Endothelial cell of umbilical vein (primary cell): ENCODE measurements around the gene DUSP22. TPM values are rescaled to one million over a fixed set of nuclear protein-coding genes. Genes with fewer than 3 reads are reported as not detected.

Experiments used
- BruUV-seq: library from RNA; stranded (reverse); fragments of 400-500 nt; replicated peaks from 2 replicates; lab custom pipeline; 2021; lab: Mats Ljungman, UMichigan
- CTCF ChIA-PET: fragments of 300-600, 350-600 bp; sonication (Branson Sonifier 250); formaldehyde crosslinking; loops from one replicate; lab custom pipeline; 2021; ENCODE audit warnings: antibody characterized with exemption, inconsistent platforms; lab: Charles Lee
- POLR2A ChIA-PET: fragments of 300-600, 350-600 bp; sonication (Branson Sonifier 250); formaldehyde crosslinking; loops from one replicate; lab custom pipeline; 2021; ENCODE audit warnings: antibody characterized with exemption, inconsistent platforms; lab: Charles Lee
- DNase-seq: peaks from one replicate; pipeline ENCODE4 v3.0.0-alpha.2; 2011; ENCODE audit warnings: low read depth, low spot score
- FAIRE-seq: peaks from 2 replicates; lab custom pipeline; 2011; peaks lifted over from hg19 to GRCh38; lab: Jason Lieb, UNC
- H2AFZ ChIP-seq: 2 replicates; pipeline ENCODE4 v1.6.0; 2012; ENCODE audit warnings: low read depth, low read length, control low read depth, inconsistent platforms
- H3K27ac ChIP-seq: 2 replicates; pipeline ENCODE4 v1.5.1; 2011; ENCODE audit warnings: low read depth, mild to moderate bottlenecking, control low read depth, low read length, moderate library complexity; ENCODE audit not compliant: insufficient read depth
- H3K27me3 ChIP-seq, 2 experiments: 2 replicates each; pipeline versions ENCODE4 v1.6.0 to v1.6.1; 2011; ENCODE audit warnings: low read length in 2 of 2, mixed read lengths in 1 of 2; ENCODE audit not compliant: control insufficient read depth in 2 of 2, insufficient read depth in 2 of 2
- H3K36me3 ChIP-seq, 2 experiments: 2 replicates in 1 of 2; 3 replicates in 1 of 2; pipeline ENCODE4 v1.5.1; 2011; ENCODE audit warnings: low read length in 2 of 2, mild to moderate bottlenecking in 1 of 2, moderate library complexity in 1 of 2; ENCODE audit not compliant: control insufficient read depth in 2 of 2, insufficient read depth in 2 of 2; ENCODE audit errors: extremely low read depth in 1 of 2
- H3K4me1 ChIP-seq: 3 replicates; pipeline ENCODE4 v1.5.1; 2011; ENCODE audit warnings: mild to moderate bottlenecking, low read length; ENCODE audit not compliant: control insufficient read depth, insufficient read depth; ENCODE audit errors: extremely low read depth
- H3K4me2 ChIP-seq: 2 replicates; pipeline ENCODE4 v1.6.1; 2011; ENCODE audit warnings: low read length, control low read depth, mixed read lengths; ENCODE audit not compliant: insufficient read depth
- H3K4me3 ChIP-seq, 3 experiments: fragments of 200-600 bp in 1 of 3; sonication (generic), shearing (Covaris generic) in 1 of 3; replicated peaks in 1 of 3; 2 replicates each; pipeline ENCODE4 v1.5.1; 2011 to 2016; ENCODE audit warnings: control low read depth in 3 of 3, low read length in 3 of 3, mild to moderate bottlenecking in 2 of 3, inconsistent platforms in 1 of 3, low read depth in 1 of 3, moderate library complexity in 1 of 3; ENCODE audit not compliant: insufficient read depth in 1 of 3
- H3K79me2 ChIP-seq: 2 replicates; pipeline ENCODE4 v1.6.0; 2012; ENCODE audit warnings: low read length, inconsistent platforms; ENCODE audit not compliant: control insufficient read depth, insufficient read depth
- H3K9ac ChIP-seq: replicated peaks from 2 replicates; pipeline ENCODE3; 2011; ENCODE audit warnings: low read length, control low read depth; ENCODE audit not compliant: insufficient read depth; ENCODE audit errors: extremely low read depth
- H3K9me1 ChIP-seq: replicated peaks from 3 replicates; pipeline ENCODE4 v1.6.0; 2011; ENCODE audit warnings: mild to moderate bottlenecking, low read length; ENCODE audit not compliant: control insufficient read depth, insufficient read depth; ENCODE audit errors: extremely low read depth
- H3K9me3 ChIP-seq: replicated peaks from 2 replicates; pipeline ENCODE4 v1.5.1; 2012; ENCODE audit warnings: low read length, inconsistent platforms; ENCODE audit not compliant: control insufficient read depth, insufficient read depth
- H4K20me1 ChIP-seq: replicated peaks from 2 replicates; pipeline ENCODE3; 2011; ENCODE audit warnings: mild to moderate bottlenecking, low read length; ENCODE audit not compliant: control insufficient read depth, insufficient read depth; ENCODE audit errors: extremely low read depth
- CTCF ChIP-seq, 2 donors: IDR thresholded peaks; 1 replicate in 1 of 2; 2 replicates in 1 of 2; pipeline ENCODE4 v1.5.1; 2011; ENCODE audit warnings: low read length in 2 of 2, mild to moderate bottlenecking in 2 of 2, moderate library complexity in 2 of 2, control low read depth in 1 of 2, inconsistent platforms in 1 of 2, low read depth in 1 of 2; ENCODE audit not compliant: insufficient read depth in 1 of 2; ENCODE audit errors: extremely low read depth in 1 of 2
- EZH2 ChIP-seq: IDR thresholded peaks from 2 replicates; pipeline ENCODE4 v1.6.1; 2012; ENCODE audit warnings: borderline replicate concordance, low read depth, mild to moderate bottlenecking, moderate library complexity, low read length, inconsistent platforms; ENCODE audit not compliant: severe bottlenecking
- FOS ChIP-seq: IDR thresholded peaks from 2 replicates; pipeline ENCODE4 v1.6.1; 2011; ENCODE audit warnings: mild to moderate bottlenecking, low read length, moderate library complexity, borderline replicate concordance; ENCODE audit not compliant: insufficient read depth
- GATA2 ChIP-seq: IDR thresholded peaks from 2 replicates; pipeline ENCODE4 v1.7.0; 2011; ENCODE audit warnings: low read depth, mild to moderate bottlenecking, moderate library complexity, mixed read lengths, low read length; ENCODE audit not compliant: insufficient read length, insufficient read depth
- JUN ChIP-seq: IDR thresholded peaks from 2 replicates; pipeline ENCODE4 v1.6.1; 2011; ENCODE audit warnings: borderline replicate concordance, low read depth; ENCODE audit not compliant: insufficient read length, insufficient read depth
- MAX ChIP-seq: IDR thresholded peaks from 2 replicates; pipeline ENCODE4 v1.6.1; 2011; ENCODE audit not compliant: insufficient read depth, insufficient read length
- MYC ChIP-seq: IDR thresholded peaks from one replicate; pipeline ENCODE4 v1.6.1; 2011; ENCODE audit warnings: mild to moderate bottlenecking, low read depth, low read length
- POLR2A ChIP-seq: IDR thresholded peaks from 2 replicates; pipeline ENCODE4 v1.6.1; 2012; ENCODE audit warnings: low read depth, mild to moderate bottlenecking, control low read depth, low read length
- POLR2AphosphoS5 ChIP-seq: IDR thresholded peaks from 2 replicates; pipeline ENCODE4 v1.6.1; 2012; ENCODE audit warnings: low read depth, mild to moderate bottlenecking, control low read depth, low read length, moderate library complexity; ENCODE audit not compliant: insufficient read depth
- dilution Hi-C: fragments of 300-500 bp; cut with MboI; formaldehyde crosslinking; loops from one replicate; pipeline ENCODE4 v1.15.0; 2019; ENCODE audit warnings: low sequenced_read_pairs; ENCODE audit not compliant: extremely low pct_ligation_motif_present
- intact Hi-C: fragments of 100-400 bp; cut with micrococcal nuclease; formaldehyde crosslinking; loops from one replicate; pipeline ENCODE4 v1.10.0; 2022
- polyA plus RNA-seq, 4 experiments: library from polyadenylated mRNA; depleted of rRNA in 3 of 4; stranded (reverse) in 3 of 4; unstranded in 1 of 4; fragments of >200 nt; gene quantifications; 2 replicates each; pipeline versions ENCODE4 v1.2.1 to v1.2.3, GENCODE V29; 2011 to 2012; ENCODE audit warnings: missing spikeins in 1 of 4
- total RNA-seq: library from RNA; stranded (reverse); gene quantifications from 2 replicates; pipeline ENCODE4 v1.2.3, GENCODE V29; 2021

The DUSP22 gene
- total and polyA plus RNA-seq, 2 donors (not counting 3 experiments of a cell fraction or from before 2014, with no cell fraction given) = 23.2 to 33.9 TPM

GRCh38 chr6:363909-364308 is 71.6 kb downstream of the DUSP22 start:
- intact Hi-C loops (no loop called here), dilution Hi-C loops (no loop called here)
- no peak for FAIRE-seq
- H3K36me3 ChIP-seq = no peaks in the 10 kb centered on the region
- H3K27me3 ChIP-seq = no peaks in the 10 kb centered on the region
- ChIA-PET POLR2A (no interaction called here), CTCF (no interaction called here)
- H3K4me2 ChIP-seq = no peak overlapping the region
- H3K9me3 ChIP-seq = peaks cover 8% of the 10 kb centered on the region
- H2AFZ ChIP-seq = no peak overlapping the region
- H3K27ac ChIP-seq = no peak overlapping the region
- DNase-seq = no peak
- no peaks in the 10 kb centered on the region for H3K79me2 ChIP-seq
- no peak for TF ChIP-seq FOS
- TF ChIP-seq POLR2A = no peak
- no peak for TF ChIP-seq JUN
- H3K9ac ChIP-seq = no peak overlapping the region
- H3K9me1 ChIP-seq = no peaks in the 10 kb centered on the region
- no TSS peak for BruUV-seq
- H4K20me1 ChIP-seq = no peaks in the 10 kb centered on the region
- H3K4me1 ChIP-seq = no peaks in the 10 kb centered on the region
- H3K4me3 ChIP-seq = no peak overlapping the region

DNA sequence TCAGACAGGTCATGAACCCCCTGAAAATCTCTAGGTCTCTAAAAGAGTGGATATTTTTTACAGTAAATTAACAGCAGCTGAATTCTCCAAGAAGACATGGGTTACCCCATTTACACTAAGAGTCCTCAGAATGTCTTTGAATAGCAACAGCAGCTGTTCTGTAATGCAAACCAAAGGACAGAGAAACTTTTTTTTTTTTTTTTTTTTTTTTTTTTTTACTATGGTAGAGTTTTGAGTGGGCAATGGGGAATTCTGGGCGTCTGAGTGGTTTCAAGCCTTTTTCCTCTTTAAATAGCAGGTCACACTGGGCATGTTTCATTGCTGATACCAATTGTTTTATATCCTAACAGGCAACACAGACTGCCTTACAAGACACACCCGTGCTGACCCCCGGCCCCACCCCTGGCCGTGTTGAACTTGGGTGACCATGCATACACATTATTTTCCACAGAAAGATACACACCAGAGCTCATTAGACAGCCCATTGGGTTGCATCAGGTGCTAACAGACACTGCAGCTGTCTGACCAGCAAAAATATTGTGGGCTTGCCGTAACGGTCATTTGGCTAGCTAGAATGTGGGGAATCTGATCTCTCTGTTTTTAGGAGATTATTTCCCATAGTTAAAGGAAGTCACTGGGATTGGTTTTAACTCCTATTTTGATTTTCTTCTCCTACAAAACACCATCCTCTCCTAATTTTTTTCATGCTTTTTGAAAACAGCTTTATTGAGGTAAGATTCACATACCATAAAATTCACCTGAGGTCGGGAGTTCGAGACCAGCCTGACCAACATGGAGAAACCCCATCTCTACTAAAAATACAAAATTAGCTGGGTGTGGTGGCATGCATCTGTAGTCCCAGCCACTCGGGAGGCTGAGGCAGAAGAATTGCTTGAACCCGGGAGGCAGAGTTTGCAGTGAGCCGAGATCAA is 72.6 kb downstream of the DUSP22 start:
- Histone ChIP-seq H3K79me2 (no peaks in the 10 kb centered on the region), H3K4me1 (no peaks in the 10 kb centered on the region), H3K9me1 (no peaks in the 10 kb centered on the region), H3K27ac (no peak overlapping the region), H3K9me3 (peaks cover 8% of the 10 kb centered on the region), H3K9ac (no peak overlapping the region), H3K4me3 (no peak overlapping the region), H3K36me3 (no peaks in the 10 kb centered on the region), H2AFZ (no peak overlapping the region), H3K4me2 (no peak overlapping the region), H4K20me1 (no peaks in the 10 kb centered on the region), H3K27me3 (no peaks in the 10 kb centered on the region)
- TF ChIP-seq FOS = no peak
- no peak for TF ChIP-seq MAX
- TF ChIP-seq POLR2A = no peak
- no peak for TF ChIP-seq POLR2AphosphoS5
- no peak for TF ChIP-seq JUN
- no peak for TF ChIP-seq GATA2
- no peak for TF ChIP-seq EZH2
- no peak for TF ChIP-seq CTCF (IDR thresholded peaks at IDR 0.05; ENCODE audit: extremely low read depth in 1 of 2, insufficient read depth in 1 of 2, low read depth in 1 of 2, low read length in 2 of 2)
- TF ChIP-seq MYC = no peak
- DNase-seq = no peak
- no peak for FAIRE-seq
- ChIA-PET CTCF (no interaction called here), POLR2A (no interaction called here)
- dilution Hi-C loops (no loop called here), intact Hi-C loops (no loop called here)
- no TSS peak for BruUV-seq
